Effector CD4-positive, alpha-beta T cell (primary cell): ENCODE results near the gene CADM2.
"Not testable (repeated sequence)": the region's sequence is repeated elsewhere in the genome, so short reads cannot be mapped to it uniquely, and the experiment has no call there.

Experiments
- DNase-seq: peaks from one replicate; pipeline ENCODE4 v3.0.0-alpha.2; 2020

CADM2 gene

DNA sequence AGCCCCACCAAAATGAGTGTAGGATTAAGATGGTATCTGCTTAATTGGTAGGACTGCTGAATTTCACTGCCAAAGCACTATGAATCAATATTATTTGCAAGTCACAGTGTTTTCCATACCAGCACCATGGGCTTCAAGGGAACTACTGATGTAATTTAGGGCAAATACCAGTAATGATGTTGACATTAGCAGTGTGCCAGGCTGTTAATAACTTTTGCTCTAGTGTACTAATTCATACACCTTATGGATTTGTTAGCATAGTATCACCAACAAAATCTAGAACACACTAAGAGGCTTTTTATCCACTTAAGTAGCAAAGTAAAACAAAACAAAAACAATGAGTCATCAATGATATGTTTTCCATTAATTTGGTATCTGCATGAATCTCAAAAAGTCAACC, 888.2 kb downstream of the CADM2 start:
- DNase-seq = no peak

- no peak for DNase-seq
Measured at GRCh38 chr3:85851071-85851470, 892.3 kb downstream of the CADM2 start.

DNA sequence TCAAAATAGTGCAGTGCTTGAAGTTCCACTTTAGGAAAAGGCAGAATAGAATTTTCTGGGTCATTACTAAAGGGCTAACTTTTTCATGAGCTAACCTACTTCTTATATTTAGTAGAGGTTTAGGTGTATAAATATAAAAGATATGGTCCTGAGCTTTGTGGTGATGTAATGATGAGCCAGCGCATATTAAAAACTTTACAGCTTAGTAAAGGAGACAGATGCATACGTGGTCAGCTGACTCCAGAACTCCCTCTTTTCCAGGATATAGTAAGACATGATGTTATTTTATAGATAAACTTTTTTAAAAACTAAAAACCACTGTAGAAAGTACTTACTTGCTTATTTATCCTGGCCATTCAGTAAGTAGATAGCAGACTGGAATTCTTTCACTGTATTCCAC, 895.0 kb downstream of the CADM2 start:
- DNase-seq = no peak

- no peak for DNase-seq
Measured at GRCh38 chr3:85862893-85863455, 904.2 kb downstream of the CADM2 start.

DNA sequence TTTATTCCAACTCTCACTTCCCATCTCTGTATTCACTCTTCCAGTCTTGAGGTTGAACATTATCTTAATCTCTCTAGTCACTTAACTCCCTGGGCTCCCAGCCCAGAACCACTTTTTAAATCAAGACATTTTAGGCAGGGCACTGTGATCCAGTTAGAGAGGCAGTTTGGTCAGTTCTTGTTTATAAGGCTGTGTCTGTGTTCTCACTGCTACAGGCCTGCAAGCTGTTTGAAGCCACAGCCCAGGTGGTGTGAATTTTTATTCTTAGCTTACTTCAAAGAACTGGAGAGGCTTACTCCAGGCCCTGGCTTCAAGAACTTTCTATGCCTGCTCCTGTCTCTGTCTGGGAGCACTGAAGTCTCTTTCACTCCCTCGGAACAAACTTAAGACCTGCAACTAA, 906.1 kb downstream of the CADM2 start:
- DNase-seq = no peak

- no peak for DNase-seq
Measured at GRCh38 chr3:85867072-85867471, 908.3 kb downstream of the CADM2 start.

DNA sequence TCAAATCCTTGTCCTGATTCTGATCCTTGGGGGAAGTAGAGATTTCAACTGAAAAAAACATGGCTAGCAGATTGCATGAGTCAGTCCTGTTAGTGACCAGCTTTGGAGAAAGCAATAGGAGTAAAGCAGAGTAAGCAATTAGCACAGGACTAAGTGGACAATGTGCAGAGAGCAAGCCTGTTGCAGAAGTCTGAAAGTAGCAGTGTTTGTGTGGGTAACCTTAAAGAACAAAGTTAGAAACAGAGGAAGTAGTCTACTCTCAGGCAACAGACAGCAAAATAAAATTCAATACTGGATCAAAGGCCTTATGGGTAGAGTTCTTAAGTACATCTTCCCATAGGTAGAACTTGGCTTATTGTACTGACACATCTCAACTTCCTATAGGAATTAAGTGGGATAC, 916.8 kb downstream of the CADM2 start:
- no peak for DNase-seq

GRCh38 chr3:85877631-85878030, 918.8 kb downstream of the CADM2 start:
- DNase-seq = no peak

- no peak for DNase-seq
Measured at GRCh38 chr3:85881833-85882393, 923.1 kb downstream of the CADM2 start.

GRCh38 chr3:85890043-85890555, 931.3 kb downstream of the CADM2 start:
- DNase-seq = no peak

- DNase-seq = no peak
Measured at GRCh38 chr3:85903434-85903833, 944.6 kb downstream of the CADM2 start.

GRCh38 chr3:85912980-85913379, 954.2 kb downstream of the CADM2 start:
- DNase-seq = no peak

DNA sequence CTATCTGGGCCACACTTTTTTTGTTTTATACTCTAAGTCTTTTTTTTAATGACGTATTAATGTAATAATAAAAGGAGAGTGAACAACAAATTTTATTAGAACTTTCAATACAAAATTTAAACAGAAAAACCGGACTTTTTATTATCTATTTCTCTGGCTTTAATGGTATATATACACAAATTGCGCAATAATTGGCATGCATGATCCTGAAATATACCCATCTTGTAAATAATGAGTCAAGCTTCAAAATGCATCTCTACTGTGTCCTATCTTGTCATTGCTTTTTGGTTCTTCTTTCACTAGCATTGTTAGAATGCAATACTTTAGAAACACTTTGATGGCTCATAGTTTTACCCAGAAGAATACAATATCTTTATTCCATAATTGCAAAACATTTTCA, 963.6 kb downstream of the CADM2 start:
- no peak for DNase-seq

- DNase-seq = no peak
Measured at GRCh38 chr3:85930718-85931117, 971.9 kb downstream of the CADM2 start.

DNA sequence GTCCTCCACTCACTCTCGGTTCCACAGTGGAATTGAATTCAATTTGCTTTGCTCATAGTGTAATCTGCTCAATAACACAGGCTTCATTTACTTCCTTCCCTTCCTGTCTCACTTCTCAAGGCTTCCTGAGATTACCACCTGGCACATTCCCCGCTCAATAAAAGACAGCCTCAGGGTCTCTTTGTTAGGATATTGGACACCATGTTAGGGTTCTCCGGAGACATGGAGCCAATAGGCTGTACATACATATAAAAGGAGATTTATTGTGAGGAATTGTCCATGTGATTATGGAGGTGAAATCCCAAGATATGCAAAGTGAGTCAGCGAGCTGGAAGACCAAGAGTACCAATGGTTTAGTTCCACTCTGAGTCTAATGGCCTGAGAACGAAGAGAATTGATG, 974.5 kb downstream of the CADM2 start:
- no peak for DNase-seq

- DNase-seq = no peak
Measured at GRCh38 chr3:85935171-85935570, 976.4 kb downstream of the CADM2 start.

GRCh38 chr3:85939074-85939482, 980.3 kb downstream of the CADM2 start:
- DNase-seq = no peak

DNA sequence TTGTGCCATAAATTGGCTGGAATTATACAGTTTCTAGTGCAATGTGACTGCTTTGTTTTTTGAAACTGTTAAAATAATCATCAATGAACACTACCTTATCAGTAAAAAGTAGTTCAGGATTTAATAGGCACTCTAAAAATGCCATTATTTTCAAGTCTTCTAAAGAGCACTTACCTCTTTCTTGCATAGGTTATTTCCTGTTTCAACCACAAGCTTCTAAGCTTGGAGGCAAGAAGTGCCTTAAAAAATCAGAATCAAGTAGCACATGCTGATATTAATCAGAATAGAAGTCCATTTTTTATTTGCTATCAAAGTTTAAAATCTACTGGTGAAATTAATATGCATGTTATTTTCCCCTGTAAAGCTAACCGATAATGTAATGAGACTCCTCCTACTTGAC, 991.6 kb downstream of the CADM2 start:
- DNase-seq = no peak

DNA sequence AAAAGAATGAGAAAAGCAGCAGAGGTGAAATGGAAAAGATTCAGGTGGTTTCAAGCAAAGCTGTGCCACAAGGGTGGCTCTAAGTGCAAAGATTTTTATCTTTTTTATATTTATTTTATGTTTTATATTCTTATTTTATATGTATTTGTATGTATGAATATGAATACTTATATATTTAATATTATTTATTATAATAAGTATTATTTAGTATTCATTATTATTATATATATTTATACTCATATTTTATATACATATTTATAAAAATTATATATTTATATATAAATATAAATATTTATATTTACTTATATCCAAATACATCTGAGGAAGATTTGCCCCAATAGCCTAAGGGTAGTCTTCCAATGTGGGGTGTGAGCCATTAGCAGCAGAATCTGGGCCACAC, 1002.0 kb downstream of the CADM2 start:
- no peak for DNase-seq

DNA sequence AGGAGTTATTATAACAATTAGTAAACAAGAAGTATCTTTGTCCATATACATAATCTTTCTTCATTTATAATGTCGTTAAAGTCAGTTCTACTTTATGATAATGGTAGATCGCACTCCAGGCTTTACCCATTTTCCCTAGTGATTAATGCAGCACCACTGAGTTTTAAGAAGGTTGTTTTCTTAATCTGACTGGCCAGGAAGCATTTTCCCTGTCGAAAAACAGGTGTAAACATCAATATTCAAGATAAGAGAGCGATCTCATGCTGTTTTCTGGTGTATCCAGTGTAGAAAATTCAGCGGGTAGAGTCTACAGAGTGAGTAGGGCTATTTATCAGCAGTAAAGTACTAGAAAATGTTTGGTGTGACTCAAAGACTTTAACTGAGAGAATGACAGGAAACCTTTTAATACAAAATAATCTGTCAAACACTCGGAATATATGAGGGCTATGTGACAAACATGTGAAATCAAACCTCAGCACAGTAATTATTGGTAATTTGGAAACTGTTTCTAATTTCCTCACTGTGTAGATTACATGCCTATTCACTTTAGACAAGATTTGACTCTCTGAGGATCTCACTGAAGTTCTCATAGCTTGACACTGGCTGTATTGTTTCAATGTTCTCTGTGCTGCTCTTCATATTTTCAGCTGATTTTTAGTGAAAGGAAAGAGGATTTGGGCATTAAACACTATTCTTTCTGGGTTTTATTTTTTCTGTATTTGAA, 1019.0 kb downstream of the CADM2 start:
- no peak for DNase-seq

GRCh38 chr3:85979034-85979433, 1020.2 kb downstream of the CADM2 start:
- no peak for DNase-seq

GRCh38 chr3:85989581-85989980, 1030.8 kb downstream of the CADM2 start:
- not testable (repeated sequence) for DNase-seq

DNA sequence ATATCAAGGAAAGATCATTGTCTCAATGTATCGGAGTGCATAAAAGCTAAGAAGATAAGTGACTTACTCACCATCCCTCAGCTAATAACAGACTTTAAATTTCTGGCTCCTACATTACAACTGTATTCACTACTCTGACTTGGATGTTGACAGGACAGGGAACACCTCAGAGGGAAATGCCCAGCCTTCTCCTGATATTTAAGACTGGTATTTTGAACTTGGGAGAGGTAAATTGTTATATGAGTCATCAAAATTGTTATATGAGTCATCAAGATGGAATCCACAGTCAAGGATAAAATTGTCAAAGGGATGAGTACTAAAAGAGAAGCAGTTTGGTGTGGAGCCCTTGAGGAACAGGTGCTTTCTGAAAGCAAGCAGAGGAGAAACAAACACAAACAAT, 1070.8 kb downstream of the CADM2 start:
- DNase-seq = no peak

- DNase-seq = no peak
Measured at GRCh38 chr3:86037916-86038315, 1079.1 kb downstream of the CADM2 start.
